GM19463 (cell line): Measurements from ENCODE around the gene SP9.

ENCODE experiments used
- ATAC-seq: cut with Tn5 transposase; IDR thresholded peaks from one replicate; pipeline ENCODE4 v1.9.1; 2021; ENCODE audit warnings: mild to moderate bottlenecking, moderate library complexity; ENCODE audit not compliant: unreplicated experiment

SP9 gene

DNA sequence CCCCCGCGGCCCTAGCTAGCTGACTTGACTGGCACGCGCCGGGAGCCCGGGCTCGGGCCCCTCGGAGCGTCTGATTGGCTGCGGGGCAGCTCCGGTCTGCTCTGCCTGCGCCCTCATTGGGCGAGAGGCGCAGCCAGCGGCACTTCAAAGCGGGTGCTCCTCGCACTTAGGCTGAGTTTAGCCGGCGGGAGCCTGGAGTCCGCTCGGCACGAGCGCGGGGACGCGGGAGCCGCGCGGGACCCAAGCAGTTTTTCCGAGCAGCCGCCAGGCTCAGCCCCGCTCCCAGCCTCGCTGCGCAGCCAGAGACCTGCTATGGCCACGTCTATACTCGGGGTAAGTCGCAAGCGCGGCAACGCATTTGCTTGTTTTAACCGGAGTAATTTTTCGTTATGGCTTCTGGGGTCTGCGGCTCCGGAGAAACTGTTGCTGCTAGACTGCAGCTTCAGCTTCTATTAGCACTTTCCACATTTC lies at the start of gene SP9:
Gene SP9 (plus strand): TSS at position 174 of the 471 bp plus-strand sequence. CDS start 139 bp downstream, at position 313.
- no peak for ATAC-seq

DNA sequence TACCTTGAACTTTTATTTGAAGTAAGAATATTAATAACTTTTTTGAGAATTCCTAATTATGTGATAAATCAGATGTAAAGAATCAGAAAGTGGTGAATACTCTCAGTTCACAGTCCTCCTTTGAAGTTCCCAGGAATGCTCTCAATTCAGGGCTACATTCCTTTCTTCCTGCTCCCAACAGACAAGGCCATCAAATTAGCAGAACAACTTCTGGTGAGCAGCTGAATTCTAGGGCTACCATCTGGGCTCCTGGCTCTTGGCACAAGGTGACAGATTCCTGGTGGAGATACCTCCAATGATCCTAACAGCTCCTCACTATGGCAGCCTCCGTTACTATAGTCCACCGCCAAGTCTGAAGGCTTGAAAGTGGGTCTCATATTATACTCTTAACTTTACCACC lies 48.6 kb upstream of the SP9 start:
- no peak for ATAC-seq

DNA sequence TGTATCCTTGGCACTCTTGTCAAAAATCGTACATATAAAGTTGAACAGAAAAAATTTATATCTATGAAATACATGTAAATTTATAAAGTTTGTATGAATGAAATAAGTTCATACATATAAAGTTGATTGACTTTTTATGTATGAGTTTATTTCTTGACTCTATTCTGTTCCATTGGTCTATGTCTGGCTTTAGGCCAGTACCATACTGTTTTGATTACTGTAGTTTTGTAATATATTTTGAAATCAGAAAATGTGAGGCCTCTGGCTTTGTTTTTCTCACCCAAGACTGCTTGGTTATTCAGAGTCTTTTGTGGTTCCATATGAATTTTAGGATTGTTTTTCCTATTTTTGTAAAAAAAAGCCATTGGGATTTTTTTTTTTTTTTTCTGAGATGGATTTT lies 41.8 kb upstream of the SP9 start:
- no peak for ATAC-seq

DNA sequence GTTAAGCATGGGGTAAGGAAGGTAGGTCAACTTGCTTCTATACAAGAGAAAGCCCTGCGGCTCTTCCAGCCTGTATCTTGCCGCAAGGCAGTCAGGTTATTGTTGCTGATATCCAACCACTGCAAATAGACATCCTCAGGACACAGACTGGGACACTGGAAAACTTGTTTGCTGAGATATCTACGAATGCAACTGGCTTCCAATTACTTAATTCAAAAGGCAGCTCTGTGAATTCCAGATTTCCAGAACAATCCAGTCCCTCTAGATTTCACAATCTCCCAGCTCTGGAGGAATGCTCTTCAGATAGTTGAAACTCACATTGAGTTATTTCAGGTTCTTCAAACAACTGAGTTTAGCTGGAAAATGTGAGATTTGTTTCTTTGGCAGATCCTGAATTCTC lies 34.6 kb upstream of the SP9 start:
- no peak for ATAC-seq

DNA sequence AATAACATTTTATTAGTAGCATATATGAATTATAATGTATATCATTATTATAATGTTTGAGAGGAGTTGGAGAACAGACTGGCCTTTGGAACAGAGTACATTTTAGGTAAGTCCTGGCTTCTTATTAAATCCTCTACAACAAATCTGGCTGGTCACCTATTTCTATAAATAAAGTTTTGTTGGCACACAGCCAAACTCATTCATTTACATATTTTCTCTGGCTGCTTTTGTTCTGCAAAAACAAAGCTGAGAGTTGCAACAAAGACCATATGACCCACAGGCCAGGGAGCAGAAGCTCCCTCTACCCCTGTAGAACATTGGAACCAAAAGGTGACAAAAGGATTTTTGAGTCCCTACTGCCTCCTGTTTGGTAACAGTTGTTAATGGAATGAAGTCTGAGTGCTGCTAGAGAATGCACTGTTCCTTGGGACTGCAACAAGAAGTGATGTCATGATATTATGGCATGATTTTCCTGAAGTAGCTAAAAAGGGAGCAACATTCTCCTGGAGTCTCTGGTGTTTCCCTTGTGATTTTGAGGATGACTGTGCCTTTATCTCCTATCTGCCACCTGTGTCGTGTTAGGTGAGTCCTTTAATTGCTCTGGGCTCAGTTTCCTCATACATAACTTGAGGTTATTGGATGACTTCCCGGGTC lies 22.0 kb upstream of the SP9 start:
- ATAC-seq, result no peak

DNA sequence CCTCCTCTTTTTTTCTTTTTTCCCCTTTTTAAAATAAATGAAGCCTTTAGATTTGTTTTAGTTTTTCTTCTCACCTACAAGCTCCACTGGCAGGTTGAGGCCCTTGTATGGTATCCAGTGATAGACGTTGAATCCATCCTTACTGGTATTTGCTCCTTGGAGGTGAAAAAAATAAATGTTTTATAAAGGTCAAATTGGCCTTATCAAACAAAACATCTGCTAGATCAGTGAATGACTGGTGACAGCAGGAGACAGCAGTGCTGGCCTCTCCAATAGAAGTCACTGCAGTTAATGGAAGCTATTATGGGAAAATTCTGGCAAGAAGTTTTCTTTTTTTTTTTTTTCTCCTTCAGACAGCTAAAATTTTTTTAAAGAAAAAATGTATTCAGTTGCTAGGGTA lies 12.6 kb upstream of the SP9 start:
- no peak for ATAC-seq

DNA sequence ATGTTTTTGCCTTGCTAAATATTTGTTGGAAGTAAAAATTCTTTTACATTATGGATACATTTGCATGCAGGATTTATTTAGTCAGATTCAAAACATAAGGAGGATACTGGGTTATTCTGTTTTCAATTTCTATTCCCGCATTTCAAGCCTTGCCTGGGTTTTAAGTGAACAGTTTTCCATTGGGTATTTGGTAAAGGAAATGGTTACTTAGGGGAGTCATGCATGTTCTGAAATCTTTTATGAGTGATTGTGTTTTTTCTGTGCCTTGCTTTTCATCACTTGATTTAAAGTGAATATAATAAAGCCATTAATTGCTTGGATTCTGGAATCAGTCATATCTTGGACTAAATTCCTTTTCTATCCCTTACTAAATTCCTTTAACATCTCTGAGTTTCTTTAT lies 12.0 kb upstream of the SP9 start:
- ATAC-seq, result no peak

DNA sequence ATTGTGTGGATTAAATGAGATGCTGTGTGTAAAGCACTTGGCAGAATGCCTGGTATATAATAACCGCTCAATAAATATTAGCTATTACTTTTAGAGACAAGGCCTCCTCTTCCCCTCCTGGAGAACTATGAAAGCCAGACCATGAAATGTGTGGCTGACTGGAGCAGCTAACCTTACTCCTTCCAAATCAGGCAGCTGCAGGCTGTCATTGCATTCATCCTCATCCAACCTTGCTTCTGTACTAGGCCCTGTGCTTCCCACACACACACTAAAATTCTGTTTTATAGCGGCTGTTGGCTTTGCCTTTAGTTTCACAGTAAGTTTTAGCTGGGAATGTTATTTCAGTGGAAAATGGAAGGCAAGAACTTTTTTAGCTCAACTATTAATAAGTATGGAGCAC lies 10.2 kb upstream of the SP9 start:
- no peak for ATAC-seq

DNA sequence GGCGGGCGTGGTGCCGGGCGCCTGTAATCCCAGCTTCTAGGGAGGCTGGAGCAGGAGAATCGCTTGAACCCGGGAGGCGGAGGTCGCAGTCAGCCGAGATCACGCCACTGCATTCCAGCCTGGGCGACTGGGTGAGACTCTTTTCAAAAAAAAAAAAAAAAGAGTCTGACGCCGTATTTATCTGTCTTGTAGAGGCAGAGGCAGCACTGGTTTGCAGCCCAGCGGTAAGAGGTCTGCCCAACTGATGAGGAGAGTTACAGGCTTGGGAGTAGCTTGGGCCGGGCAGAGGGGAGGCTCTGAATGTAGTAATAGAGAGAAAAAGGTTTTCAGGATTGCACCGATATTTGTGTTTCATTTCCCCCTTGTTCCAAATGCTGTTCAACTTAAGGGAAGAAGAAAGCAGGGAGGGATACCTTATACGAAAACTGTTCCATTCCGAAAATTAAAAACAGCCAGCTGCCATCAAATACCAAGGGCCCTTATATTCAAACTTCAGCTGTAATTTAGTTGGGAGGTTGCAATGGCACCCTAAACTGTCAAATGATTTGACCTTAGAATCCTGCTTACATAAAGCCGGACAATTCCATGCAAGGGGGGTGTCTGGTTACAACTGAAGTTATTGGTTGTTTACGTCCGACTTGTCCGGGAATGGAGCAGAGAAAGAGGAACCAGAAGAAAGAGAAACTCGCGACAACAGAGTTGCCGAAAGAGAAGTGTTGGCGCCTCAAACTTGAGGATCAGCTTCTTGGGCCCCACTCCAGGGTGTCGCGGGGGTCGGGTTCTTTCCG lies 9.2 kb upstream of the SP9 start:
- ATAC-seq, result no peak

DNA sequence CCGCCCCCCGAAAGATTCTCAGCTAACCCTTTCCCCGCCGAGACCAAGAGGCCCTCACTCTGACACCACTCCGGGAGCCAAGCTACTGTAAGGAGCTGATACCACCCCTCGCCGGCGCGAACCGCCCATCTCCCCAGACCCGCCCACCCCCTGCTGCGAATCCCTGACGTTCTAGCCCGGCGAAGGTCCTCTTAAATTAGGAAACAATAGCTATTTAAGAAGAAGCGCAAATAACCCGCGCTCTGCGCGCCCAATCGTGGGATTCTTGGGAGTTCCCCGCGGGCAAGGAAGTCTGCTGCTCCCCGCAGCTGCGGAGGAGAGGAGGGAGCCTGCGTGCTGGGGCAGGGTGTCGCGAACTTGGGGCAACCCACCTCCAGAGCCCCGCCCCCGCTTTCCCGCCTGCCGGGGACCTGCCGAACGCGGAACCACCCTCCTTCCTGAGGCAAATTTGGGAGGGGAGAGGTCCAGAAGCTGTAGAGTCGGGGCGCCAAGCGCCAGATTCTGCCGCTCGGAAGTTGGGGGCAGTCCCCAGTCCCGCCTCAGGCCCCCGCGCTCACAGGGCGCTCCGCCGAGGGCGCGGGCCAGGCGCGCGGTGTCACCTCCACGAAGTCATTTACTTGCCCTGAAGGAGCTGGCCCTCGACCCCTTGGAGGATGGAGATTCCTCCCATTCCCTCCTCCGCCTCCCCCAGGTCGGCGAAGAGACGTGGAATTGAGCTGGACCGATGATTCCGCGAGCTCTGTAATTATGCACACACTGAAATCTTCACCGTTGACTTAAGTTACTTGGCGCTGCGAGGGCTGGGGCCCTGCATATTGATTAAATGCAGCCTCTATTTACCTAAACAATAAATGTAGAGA lies 8.4 kb upstream of the SP9 start:
- ATAC-seq, result no peak

DNA sequence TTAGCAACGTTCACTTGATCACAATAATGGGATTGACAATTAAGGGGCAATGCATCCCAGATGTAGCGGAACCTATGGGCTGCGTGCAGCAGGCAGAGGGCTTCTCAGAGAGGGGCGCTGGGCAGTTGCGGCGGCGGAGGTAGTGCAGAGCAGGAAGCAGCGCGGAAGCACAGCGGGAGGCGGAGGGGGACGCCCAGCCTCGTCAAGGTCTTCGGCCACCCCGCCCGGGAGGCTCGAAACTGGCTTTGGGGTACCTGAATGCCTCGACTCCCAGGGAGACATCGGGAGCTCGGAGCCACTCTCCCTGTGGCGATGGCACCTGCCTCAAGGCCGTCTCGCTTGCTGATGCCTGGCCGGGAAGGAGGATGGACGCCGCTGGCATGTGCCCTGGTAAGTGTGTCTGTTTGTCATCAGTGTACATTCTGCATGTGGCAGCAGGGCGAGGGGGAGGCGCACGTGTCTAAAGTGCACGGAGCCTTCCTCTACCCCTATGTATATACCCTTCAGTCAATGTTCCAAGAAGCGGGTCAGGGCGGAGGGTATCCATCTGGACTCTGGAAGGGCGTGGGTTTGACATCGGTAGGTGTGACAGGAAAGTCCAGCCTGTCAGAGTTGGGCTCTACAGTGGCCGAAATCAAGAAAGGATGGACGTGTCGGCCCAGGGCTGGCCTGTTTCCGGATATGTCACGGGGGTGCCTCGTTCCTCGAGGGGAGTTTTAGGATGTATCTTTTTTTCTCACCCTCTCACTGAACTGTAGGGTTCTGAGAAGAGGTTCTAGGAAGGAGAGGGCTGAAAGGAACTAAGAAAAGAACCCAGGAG lies 7.5 kb upstream of the SP9 start:
- ATAC-seq, result no peak

DNA sequence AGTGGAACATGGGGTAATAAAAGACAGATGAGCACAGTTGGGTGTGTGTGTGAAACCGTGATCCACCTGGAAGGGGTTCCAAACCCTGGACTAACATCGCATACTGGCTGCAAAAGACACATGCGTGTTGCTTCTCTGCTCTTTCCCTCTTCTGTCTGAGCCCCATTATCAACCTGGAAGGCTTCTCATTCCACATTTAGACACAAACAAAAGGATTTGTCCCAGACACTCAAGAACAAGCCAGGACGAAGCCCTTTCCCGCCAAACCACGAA lies 7.0 kb upstream of the SP9 start:
- ATAC-seq, result no peak

DNA sequence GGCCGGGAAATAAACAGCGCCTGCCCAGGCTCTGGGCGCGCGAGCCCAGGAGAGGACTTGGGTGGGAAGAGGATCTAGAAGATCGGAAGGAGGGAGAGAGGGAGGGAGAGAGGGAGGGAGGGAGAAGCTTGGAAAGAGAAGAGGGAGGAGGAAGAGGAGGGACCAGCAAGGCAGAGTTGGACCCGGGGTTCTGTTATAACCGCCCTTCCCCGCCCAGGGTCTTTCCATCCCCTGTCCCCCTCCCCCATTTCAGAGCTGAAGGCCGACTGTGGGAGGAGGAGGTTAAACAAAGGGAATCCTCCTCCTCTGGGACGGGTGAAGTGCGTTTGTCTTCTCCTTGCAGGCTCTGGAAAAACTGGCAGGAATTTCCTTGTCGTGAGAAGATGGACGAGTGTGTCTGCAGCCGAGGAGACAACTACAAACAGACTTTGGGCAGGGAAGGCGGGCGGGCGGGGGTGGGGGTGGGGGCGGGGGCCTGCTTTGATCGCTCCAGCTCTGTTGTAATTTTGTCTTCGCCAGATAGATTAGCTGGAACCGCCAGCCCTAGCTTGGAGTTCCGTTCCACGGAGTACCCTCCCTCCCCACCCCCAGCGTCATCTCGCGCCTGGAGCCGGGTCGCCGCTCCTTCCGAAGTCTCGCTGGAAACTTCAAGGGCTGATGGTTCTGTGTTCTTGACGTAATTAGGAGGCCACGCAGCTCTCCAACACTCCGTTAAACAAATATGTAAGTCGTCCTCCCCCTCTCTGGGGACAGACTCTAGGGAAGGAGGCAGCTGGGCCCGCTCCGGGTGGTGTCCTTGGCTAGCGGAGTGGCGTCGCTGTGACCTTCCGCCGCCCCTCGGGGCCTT lies 6.4 kb upstream of the SP9 start:
- no peak for ATAC-seq

DNA sequence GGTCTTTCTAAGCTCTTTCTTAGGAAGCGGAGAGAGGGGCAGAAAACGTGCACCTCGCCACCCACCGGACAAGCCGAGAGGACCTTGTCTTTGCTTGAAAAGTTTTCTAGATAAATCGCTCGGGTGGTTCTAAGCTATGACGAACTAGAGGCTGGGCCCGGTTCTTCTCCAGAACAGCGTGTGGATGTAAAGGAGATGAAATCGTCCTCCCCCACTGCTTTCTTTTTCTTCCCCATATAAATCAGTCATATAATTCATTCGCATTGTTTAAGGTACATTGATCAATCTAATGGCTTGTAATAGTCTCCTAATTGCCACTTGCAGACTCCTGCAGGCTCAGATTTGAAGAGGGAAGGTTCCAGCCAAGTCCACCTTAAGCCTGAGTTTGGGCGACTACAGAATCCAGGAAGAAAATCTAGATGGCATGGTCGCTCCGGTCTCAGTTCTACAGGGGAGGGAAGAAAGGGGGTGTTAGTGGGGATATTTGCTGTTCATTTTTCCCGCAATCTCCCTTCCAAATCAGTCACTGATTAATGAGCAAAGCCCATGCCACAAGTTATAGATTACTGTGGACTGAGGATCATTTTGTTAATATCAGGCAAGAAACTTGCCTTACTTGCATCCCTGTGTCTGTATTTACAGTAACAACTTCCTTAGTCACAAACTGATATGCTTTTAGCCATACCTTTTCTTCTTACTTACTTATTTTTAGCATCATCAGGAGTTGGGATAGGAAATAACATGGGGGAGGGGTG lies 5.6 kb upstream of the SP9 start:
- ATAC-seq, result no peak

DNA sequence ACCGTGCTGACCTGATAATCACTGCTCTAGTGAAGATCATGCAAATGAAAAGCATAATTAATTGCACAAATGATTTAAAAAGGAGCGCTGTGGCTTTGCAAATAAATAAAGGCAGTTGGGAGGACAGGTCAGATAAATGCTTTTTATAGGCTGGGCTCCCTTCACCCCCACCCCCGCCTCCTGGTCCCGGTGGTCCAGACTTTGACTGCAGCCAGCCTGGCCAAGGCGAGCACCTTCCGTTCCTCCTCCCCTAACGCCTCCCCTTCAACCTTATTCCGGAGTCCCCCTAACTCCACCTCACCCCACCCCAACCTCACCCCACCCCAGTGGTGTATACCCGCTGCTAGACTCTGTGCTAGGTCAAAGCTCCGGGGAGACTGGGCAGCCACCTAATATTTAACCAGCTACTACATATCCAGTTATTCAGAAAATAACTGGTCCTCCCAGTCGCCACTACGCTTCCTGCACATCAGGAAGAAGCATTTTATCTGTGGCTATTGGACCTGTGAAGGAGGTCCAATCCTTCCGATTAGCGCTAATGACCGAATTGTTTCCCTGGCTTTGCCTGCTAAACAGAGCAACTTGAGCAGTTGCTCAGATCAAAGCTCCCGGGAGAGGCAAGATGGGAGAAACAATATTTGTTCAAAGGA lies 3.7 kb upstream of the SP9 start:
- ATAC-seq, result no peak

DNA sequence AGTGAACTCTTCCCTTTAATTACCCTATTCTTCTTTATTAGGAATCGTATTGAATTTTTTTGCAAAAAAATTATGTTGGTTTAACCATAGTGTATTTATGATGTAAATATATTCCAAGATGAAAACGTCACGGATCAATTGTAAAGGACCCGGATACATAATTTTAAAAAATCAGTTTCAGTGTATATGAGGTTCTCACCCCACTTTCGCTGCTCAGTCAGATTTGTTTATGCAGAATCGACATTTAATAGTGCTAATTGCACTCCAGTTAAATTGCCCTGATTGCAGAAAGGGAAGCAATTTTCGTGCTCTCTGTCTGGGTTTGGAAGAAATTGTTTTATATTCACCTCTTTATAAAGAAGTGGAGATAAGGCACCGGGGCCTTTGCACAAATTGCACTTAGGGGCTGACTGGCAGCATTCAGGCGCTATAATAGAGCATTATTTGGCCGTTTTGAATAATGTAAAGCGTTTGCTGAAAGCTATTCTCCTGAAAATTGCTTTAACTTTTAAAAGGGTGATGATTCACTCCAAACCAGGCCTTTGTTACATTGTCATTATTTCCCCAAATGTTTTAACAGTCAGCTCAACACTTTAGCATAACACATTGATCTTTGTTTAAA lies 3.0 kb upstream of the SP9 start:
- ATAC-seq, result no peak

DNA sequence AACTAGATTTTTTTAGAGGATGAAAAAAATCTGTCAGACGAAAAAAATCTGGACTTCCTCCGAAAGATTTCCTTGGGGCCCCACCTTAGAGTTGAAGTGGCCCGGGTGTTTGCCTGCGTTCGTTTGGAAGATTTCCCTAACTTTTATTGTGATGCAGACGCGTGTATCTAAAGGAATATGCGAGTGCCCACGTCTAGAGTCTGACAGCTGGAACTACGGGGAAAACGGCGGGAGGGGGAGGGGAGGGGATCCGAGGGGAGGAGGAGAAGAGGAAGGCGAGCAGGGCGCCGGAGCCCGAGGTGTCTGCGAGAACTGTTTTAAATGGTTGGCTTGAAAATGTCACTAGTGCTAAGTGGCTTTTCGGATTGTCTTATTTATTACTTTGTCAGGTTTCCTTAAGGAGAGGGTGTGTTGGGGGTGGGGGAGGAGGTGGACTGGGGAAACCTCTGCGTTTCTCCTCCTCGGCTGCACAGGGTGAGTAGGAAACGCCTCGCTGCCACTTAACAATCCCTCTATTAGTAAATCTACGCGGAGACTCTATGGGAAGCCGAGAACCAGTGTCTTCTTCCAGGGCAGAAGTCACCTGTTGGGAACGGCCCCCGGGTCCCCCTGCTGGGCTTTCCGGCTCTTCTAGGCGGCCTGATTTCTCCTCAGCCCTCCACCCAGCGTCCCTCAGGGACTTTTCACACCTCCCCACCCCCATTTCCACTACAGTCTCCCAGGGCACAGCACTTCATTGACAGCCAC lies 2.4 kb upstream of the SP9 start:
- ATAC-seq, result no peak

DNA sequence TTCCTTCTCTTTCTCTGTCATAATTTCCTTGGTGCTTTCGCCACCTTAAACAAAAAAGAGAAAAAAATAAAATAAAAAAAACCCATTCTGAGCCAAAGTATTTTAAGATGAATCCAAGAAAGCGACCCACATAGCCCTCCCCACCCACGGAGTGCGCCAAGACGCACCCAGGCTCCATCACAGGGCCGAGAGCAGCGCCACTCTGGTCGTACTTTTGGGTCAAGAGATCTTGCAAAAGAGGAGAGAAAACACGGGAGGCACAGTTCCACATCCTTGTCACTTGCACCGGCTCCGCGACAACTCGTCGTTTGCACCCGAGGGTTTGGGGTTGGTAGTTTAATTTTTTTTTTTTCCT lies 1.8 kb upstream of the SP9 start:
- no peak for ATAC-seq
